BJ (cell line): Measurements from ENCODE around the gene FOXI1. TPM values are rescaled to one million over a fixed set of nuclear protein-coding genes. Genes with fewer than 3 reads are reported as not detected.
"Not testable (repeated sequence)": the region's sequence is repeated elsewhere in the genome, so short reads cannot be mapped to it uniquely, and the experiment has no call there.

Source experiments
- CTCF ChIA-PET: fragments of 350-600 bp; formaldehyde crosslinking; extraction: SDS; loops from one replicate; lab custom pipeline; 2021; ENCODE audit warnings: antibody characterized with exemption, inconsistent platforms; lab: Yijun Ruan, JAX
- POLR2A ChIA-PET: fragments of 300-600 bp; sonication (Branson Sonifier 250); formaldehyde crosslinking; extraction: SDS; loops from one replicate; lab custom pipeline; 2021; ENCODE audit warnings: antibody characterized with exemption; lab: Charles Lee
- DNase-seq: peaks from one replicate; pipeline ENCODE4 v3.0.0-alpha.2; 2011; ENCODE audit warnings: low read depth
- H3K27me3 ChIP-seq: 2 replicates; pipeline ENCODE4 v1.6.0; 2011; ENCODE audit warnings: low read length; ENCODE audit not compliant: control insufficient read depth, insufficient read depth
- H3K36me3 ChIP-seq: 2 replicates; pipeline ENCODE4 v1.5.1; 2011; ENCODE audit warnings: low read length; ENCODE audit not compliant: control insufficient read depth, insufficient read depth
- H3K4me3 ChIP-seq: 2 replicates; pipeline ENCODE4 v1.5.1; 2011; ENCODE audit warnings: low read depth, mild to moderate bottlenecking, control low read depth, low read length
- polyA plus RNA-seq: library from polyadenylated mRNA; depleted of rRNA; stranded (reverse); fragments of >200 nt; gene quantifications from 2 replicates; pipeline ENCODE4 v1.2.3, GENCODE V29; 2011
- TF ChIP-seq, protein P1 (sequence below): IDR thresholded peaks from 2 replicates; pipeline ENCODE4 v1.5.1; 2011; ENCODE audit warnings: low read depth, mild to moderate bottlenecking, control low read depth, inconsistent platforms, low read length, moderate library complexity; ENCODE audit not compliant: insufficient read depth

Gene FOXI1
- polyA plus RNA-seq, 1 experiment = not detected

DNA sequence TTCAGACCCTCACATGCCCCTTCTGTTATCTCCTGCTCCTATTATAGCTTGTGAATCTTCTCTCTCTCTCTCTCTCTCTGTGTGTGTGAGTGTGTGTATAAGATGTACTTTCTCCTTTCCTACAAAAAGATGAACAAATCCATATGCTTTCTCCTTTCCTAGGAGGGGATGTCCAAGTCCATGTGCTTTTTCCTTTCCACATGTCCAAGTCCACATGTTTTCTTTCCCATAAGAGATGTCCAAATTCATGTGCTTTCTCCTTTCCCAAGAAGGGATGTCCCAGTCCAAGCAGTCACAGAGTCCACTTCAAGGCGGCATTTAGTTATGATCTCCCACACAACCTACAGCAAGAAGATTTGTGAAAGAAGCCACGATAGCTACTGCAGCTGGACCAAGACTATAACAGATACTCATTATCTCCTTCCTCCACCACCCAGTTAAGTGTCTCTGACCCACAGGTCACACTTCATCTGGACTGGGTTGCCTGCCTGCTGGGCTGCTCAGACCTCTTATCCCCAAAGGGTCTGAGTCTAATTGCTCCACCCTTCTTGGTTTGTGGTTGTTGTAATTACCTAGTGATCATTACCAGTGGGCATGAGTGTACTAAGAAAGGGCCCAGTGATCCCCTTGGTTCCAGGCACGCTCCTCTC is 18.4 kb upstream of the FOXI1 start:
- TF ChIP-seq, protein P1, sequence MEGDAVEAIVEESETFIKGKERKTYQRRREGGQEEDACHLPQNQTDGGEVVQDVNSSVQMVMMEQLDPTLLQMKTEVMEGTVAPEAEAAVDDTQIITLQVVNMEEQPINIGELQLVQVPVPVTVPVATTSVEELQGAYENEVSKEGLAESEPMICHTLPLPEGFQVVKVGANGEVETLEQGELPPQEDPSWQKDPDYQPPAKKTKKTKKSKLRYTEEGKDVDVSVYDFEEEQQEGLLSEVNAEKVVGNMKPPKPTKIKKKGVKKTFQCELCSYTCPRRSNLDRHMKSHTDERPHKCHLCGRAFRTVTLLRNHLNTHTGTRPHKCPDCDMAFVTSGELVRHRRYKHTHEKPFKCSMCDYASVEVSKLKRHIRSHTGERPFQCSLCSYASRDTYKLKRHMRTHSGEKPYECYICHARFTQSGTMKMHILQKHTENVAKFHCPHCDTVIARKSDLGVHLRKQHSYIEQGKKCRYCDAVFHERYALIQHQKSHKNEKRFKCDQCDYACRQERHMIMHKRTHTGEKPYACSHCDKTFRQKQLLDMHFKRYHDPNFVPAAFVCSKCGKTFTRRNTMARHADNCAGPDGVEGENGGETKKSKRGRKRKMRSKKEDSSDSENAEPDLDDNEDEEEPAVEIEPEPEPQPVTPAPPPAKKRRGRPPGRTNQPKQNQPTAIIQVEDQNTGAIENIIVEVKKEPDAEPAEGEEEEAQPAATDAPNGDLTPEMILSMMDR = no peak
- CTCF ChIA-PET = interaction anchor here (5.7 kb wide), 1 partner anchor 16 kb away, joined by 35 read pairs; no protein-coding TSS in a partner anchor
- no peaks in the 10 kb centered on the region for H3K36me3 ChIP-seq
- DNase-seq = no peak
- H3K27me3 ChIP-seq = peaks cover 1% of the 10 kb centered on the region; the same call in 1 of the 2 replicates
- POLR2A ChIA-PET = no interaction called here
- no peak overlapping the region for H3K4me3 ChIP-seq

DNA sequence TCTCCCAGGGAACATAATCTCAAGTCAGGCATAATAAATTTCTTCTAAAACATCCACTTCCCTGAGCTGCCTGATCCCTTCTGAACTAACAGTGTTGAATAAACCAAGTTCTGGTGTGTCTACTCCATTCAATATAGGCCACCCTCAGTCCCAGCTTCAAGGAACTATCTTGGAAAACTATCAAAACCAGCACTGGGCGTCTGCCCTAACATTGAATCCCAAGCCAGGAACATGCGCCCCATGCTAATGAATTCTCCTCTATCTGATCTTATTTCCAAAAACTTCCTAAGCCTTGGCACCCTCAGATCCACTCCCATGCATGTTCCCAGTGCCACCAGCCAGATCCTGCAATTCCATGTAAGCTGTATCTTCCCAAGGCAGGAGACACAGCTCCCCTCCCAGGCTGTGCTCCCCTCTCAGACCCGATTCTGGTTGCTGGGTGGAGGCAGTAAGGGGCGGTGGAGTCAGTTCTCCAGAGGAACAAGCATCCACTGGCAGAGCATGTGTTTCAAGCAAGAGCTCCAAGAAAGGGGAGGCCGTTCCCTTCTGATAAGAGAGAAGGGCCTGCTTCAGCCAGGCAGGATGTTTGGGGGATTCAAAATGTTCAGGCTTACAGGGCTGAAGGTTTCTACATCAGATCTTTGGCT is 13.1 kb upstream of the FOXI1 start:
- TF ChIP-seq, protein P1 = no peak
- Histone ChIP-seq H3K4me3 (no peak overlapping the region), H3K27me3 (peaks cover 2% of the 10 kb centered on the region; the same call in 1 of the 2 replicates), H3K36me3 (no peaks in the 10 kb centered on the region)
- DNase-seq = no peak
- ChIA-PET CTCF (interaction anchor here (1.5 to 1.6 kb wide), 2 partner anchors 21 to 104 kb away, joined by 3 to 4 read pairs; no protein-coding TSS in a partner anchor), POLR2A (no interaction called here)

DNA sequence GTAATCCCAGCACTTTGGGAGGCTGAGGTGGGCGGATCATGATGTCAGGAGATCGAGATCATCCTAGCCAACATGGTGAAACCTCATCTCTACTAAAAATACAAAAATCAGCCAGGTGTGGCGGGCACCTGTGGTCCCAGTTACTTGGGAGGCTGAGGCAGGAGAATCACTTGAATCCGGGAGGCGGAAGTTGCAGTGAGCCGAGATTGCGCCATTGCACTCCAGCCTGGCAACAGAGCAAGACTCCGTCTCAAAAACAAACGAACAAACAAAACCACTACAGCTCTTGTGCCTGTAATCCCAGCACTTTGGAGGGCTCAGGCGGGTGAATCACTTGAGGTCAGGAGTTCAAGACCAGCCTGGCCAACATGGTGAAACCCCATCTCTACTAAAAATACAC is 11.4 kb upstream of the FOXI1 start:
- POLR2A ChIA-PET, H3K4me3 ChIP-seq, DNase-seq, H3K27me3 ChIP-seq, H3K36me3 ChIP-seq: not testable (repeated sequence)
- CTCF ChIA-PET = interaction anchor here (0.9 kb wide), 1 partner anchor 70 kb away, joined by 3 read pairs; no protein-coding TSS in a partner anchor

DNA sequence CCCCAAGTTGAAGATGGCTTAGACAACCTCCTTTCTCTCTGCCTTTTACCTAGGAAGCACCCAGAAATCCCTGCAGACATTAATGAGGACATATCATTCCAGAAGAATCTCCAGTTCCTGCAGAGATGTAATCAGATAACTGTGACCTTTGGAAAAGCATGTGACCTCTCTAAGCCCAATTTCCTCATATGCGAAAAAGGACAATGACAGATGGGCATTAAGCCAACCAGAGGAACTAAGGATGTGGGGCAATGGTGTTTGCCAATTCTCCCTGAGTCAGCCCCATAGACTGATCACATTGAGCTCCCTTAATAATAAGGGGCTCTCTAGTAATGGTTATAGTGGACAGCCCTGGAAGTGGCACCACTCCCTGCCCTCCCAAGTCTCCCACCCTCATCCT is 10.1 kb upstream of the FOXI1 start:
- no peak for DNase-seq
- TF ChIP-seq, protein P1 = no peak
- Histone ChIP-seq H3K27me3 (peaks cover 2% of the 10 kb centered on the region; the same call in 1 of the 2 replicates), H3K36me3 (no peaks in the 10 kb centered on the region), H3K4me3 (no peak overlapping the region)
- CTCF ChIA-PET = interaction anchor here (1.3 kb wide), 1 partner anchor 88 kb away, joined by 3 read pairs; no protein-coding TSS in a partner anchor
- POLR2A ChIA-PET = no interaction called here

DNA sequence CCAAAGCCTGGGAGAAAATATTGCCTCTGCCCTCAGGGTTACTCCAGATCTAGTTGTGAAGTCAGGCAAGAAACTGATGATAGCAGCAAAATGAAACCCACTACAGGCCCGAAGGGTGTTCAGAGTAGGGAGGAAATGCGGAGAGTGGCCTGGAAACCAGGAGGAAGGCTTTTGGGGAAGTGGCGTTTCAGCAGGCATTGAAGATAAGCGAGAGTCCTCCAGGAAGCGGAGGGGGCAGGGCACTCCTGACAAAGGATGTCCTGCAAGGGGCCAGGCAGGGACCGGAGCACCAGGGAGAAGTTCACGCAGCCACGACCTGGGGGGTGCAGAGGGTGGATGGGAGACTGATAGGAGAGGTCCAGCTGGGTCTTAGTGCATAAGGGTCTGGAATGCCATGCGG is 7.8 kb upstream of the FOXI1 start:
- H3K4me3 ChIP-seq = no peak overlapping the region
- ChIA-PET POLR2A (no interaction called here), CTCF (interaction anchor here (0.6 to 2.2 kb wide), 4 partner anchors 22 to 337 kb away, joined by 3 to 8 read pairs (median 3); no protein-coding TSS in a partner anchor)
- TF ChIP-seq, protein P1 = no peak
- H3K27me3 ChIP-seq = 0 out of 2 replicates have a peak, but pooled peaks cover 1% of the 10 kb centered on the region
- no peak for DNase-seq
- H3K36me3 ChIP-seq = no peaks in the 10 kb centered on the region
